Hematopoietic multipotent progenitor cell treated with erythropoietin and hydrocortisone succinate and interleukin-3 and kit ligand, for 8 days (in vitro differentiated cells): ENCODE data around the gene HCN3.
A peak's percentile ranks its signal among the peaks of the same experiment; 100 is the strongest.

Experiments
- DNase-seq: peaks from one replicate; pipeline ENCODE4 v3.0.0-alpha.2; 2015

Gene HCN3

GRCh38 chr1:155254714-155255242 is 22.5 kb upstream of the HCN3 start:
- no peak for DNase-seq

- peak; percentile 71 for DNase-seq
These were observed 21.8 kb upstream of the HCN3 start, which contains the start of gene ENTREP3 for GRCh38 chr1:155255243-155256007. ENTREP3 (minus strand) TSS chr1:155255483; CDS start chr1:155254877, 606 bp downstream.

GRCh38 chr1:155256058-155256852 is 21.0 kb upstream of the HCN3 start:
- no peak for DNase-seq

- no peak for DNase-seq
These were observed 17.0 kb upstream of the HCN3 start for GRCh38 chr1:155260276-155260675.

- no peak for DNase-seq
These were observed 15.8 kb upstream of the HCN3 start for GRCh38 chr1:155261493-155261851.

- peak; percentile 98 for DNase-seq
These were observed 15.2 kb upstream of the HCN3 start, which contains the start of gene SCAMP3 for GRCh38 chr1:155261852-155262673. SCAMP3 (minus strand) TSS chr1:155262360; CDS start chr1:155262151, 209 bp downstream.

- no peak for DNase-seq
These were observed 14.2 kb upstream of the HCN3 start for GRCh38 chr1:155263067-155263466.

- DNase-seq = no peak
These were observed 10.7 kb upstream of the HCN3 start for GRCh38 chr1:155266553-155266952.

GRCh38 chr1:155267373-155267772 is 9.9 kb upstream of the HCN3 start:
- DNase-seq = no peak

GRCh38 chr1:155268630-155269029 is 8.6 kb upstream of the HCN3 start:
- no peak for DNase-seq

- DNase-seq = no peak
These were observed 7.9 kb upstream of the HCN3 start for GRCh38 chr1:155269381-155269780.

GRCh38 chr1:155272466-155273342 is 4.6 kb upstream of the HCN3 start:
- peak; percentile 56 for DNase-seq

- DNase-seq = peak; percentile 97
These were observed 3.7 kb upstream of the HCN3 start, which contains the start of gene CLK2 for GRCh38 chr1:155273343-155274245. CLK2 (minus strand) TSS chr1:155273504; CDS start chr1:155270977, 2,527 bp downstream.

- DNase-seq = peak; percentile 66
These were observed 832 bp downstream of the HCN3 start for GRCh38 chr1:155277902-155278688.

- no peak for DNase-seq
These were observed 1.5 kb downstream of the HCN3 start for GRCh38 chr1:155278689-155279160.

GRCh38 chr1:155279268-155279667 is 2.0 kb downstream of the HCN3 start:
- DNase-seq = no peak

GRCh38 chr1:155282488-155283091 is 5.3 kb downstream of the HCN3 start:
- peak; percentile 46 for DNase-seq

GRCh38 chr1:155284476-155284875 is 7.2 kb downstream of the HCN3 start:
- no peak for DNase-seq

- DNase-seq = no peak
These were observed 7.8 kb downstream of the HCN3 start for GRCh38 chr1:155285063-155285462.
